CD14-positive monocyte (primary cell): ENCODE measurements around the gene RABEP2. TPM values are rescaled to one million over a fixed set of nuclear protein-coding genes. Genes with fewer than 3 reads are reported as not detected.

Source experiments
- DNase-seq, 3 donors: peaks; one replicate each; pipeline ENCODE4 v3.0.0-alpha.2; 2011 to 2022
- H2AFZ ChIP-seq: 2 replicates; pipeline ENCODE4 v1.6.0; 2012; ENCODE audit warnings: mild to moderate bottlenecking, low read depth, low read length, inconsistent platforms; ENCODE audit not compliant: insufficient read depth, poor library complexity, severe bottlenecking
- H3K27ac ChIP-seq, 2 donors: 1 replicate in 1 of 2; 2 replicates in 1 of 2; pipeline ENCODE4 v1.5.1; 2012 to 2013; ENCODE audit warnings: low read length in 2 of 2, control low read depth in 1 of 2, inconsistent platforms in 1 of 2, low read depth in 1 of 2, mild to moderate bottlenecking in 1 of 2
- H3K27me3 ChIP-seq, 2 donors: one replicate each; pipeline versions ENCODE4 v1.6.0 to v1.6.1; 2011 to 2013; ENCODE audit warnings: low read length in 2 of 2; ENCODE audit not compliant: control insufficient read depth in 2 of 2, insufficient read depth in 2 of 2
- H3K36me3 ChIP-seq, 2 donors: replicated peaks in 1 of 2; 1 replicate in 1 of 2; 2 replicates in 1 of 2; pipeline versions ENCODE4 v1.5.1 to v1.6.1; 2012 to 2013; ENCODE audit warnings: low read length in 2 of 2, control low read depth in 1 of 2, inconsistent platforms in 1 of 2, mild to moderate bottlenecking in 1 of 2; ENCODE audit not compliant: insufficient read depth in 2 of 2, control insufficient read depth in 1 of 2
- H3K4me1 ChIP-seq, 2 donors: 1 replicate in 1 of 2; 2 replicates in 1 of 2; pipeline versions ENCODE4 v1.5.1 to v1.6.1; 2012 to 2013; ENCODE audit warnings: low read length in 2 of 2, control low read depth in 1 of 2, inconsistent platforms in 1 of 2, mild to moderate bottlenecking in 1 of 2, moderate library complexity in 1 of 2; ENCODE audit not compliant: insufficient read depth in 2 of 2, control insufficient read depth in 1 of 2
- H3K4me2 ChIP-seq: replicated peaks from 2 replicates; pipeline ENCODE3; 2012; ENCODE audit warnings: low read length, moderate library complexity, mild to moderate bottlenecking; ENCODE audit not compliant: poor library complexity, severe bottlenecking; ENCODE audit errors: extremely low read depth
- H3K4me3 ChIP-seq, 3 experiments: fragments of 200-600 bp in 1 of 3; sonication (generic) in 1 of 3; replicated peaks in 1 of 3; 1 replicate in 2 of 3; 2 replicates in 1 of 3; pipeline ENCODE4 v1.5.1; 2011 to 2013; ENCODE audit warnings: low read length in 3 of 3, mild to moderate bottlenecking in 3 of 3, control low read depth in 2 of 3, low read depth in 2 of 3, inconsistent platforms in 1 of 3, moderate library complexity in 1 of 3
- H3K79me2 ChIP-seq: 2 replicates; pipeline ENCODE4 v1.6.0; 2012; ENCODE audit warnings: mild to moderate bottlenecking, control low read depth, inconsistent platforms, low read length, moderate library complexity; ENCODE audit not compliant: insufficient read depth
- H3K9ac ChIP-seq: 2 replicates; pipeline ENCODE4 v1.6.0; 2017; ENCODE audit warnings: low read length, mild to moderate bottlenecking; ENCODE audit not compliant: insufficient read depth, poor library complexity, severe bottlenecking
- H3K9me3 ChIP-seq, 2 donors: replicated peaks in 1 of 2; 1 replicate in 1 of 2; 2 replicates in 1 of 2; pipeline versions ENCODE4 v1.5.1 to v1.6.1; 2012 to 2013; ENCODE audit warnings: low read length in 2 of 2, control low read depth in 1 of 2; ENCODE audit not compliant: control insufficient read depth in 1 of 2, insufficient read depth in 1 of 2
- H4K20me1 ChIP-seq: 2 replicates; pipeline ENCODE4 v1.6.0; 2012; ENCODE audit warnings: mild to moderate bottlenecking, low read length, control low read depth, moderate library complexity; ENCODE audit not compliant: insufficient read depth
- H3K27ac Mint-ChIP-seq, 7 donors: one replicate each; pipeline ENCODE4 v1.8.0; 2020; ENCODE audit warnings: mild to moderate bottlenecking in 7 of 7, mixed read lengths in 7 of 7, moderate library complexity in 6 of 7, inconsistent platforms in 2 of 7
- H3K27me3 Mint-ChIP-seq, 3 donors: one replicate each; pipeline ENCODE4 v1.8.0; 2021 to 2022; ENCODE audit warnings: low read depth in 3 of 3, mild to moderate bottlenecking in 3 of 3, mixed read lengths in 3 of 3, moderate library complexity in 3 of 3, inconsistent platforms in 1 of 3
- H3K36me3 Mint-ChIP-seq, 2 donors: one replicate each; pipeline ENCODE4 v1.8.0; 2020; ENCODE audit warnings: mixed read lengths in 2 of 2, inconsistent platforms in 1 of 2, mild to moderate bottlenecking in 1 of 2
- H3K4me1 Mint-ChIP-seq: one replicate; pipeline ENCODE4 v1.8.0; 2020; ENCODE audit warnings: mild to moderate bottlenecking, mixed read lengths
- H3K4me3 Mint-ChIP-seq, 2 donors: one replicate each; pipeline ENCODE4 v1.8.0; 2020; ENCODE audit warnings: mild to moderate bottlenecking in 2 of 2, mixed read lengths in 2 of 2, moderate library complexity in 1 of 2
- H3K9me3 Mint-ChIP-seq, 7 donors: one replicate each; pipeline ENCODE4 v1.8.0; 2020 to 2022; ENCODE audit warnings: mixed read lengths in 7 of 7, mild to moderate bottlenecking in 6 of 7, moderate library complexity in 6 of 7, inconsistent platforms in 2 of 7
- WGBS: methylation state at CpG from one replicate; pipeline ENCODE4 v1.1.5; 2013; ENCODE audit warnings: missing lambda C conversion rate; ENCODE audit not compliant: insufficient coverage; 5-methylcytosine and 5-hydroxymethylcytosine counted together
- intact Hi-C, 2 donors: fragments of 100-400 bp; cut with micrococcal nuclease; formaldehyde crosslinking; loops; one replicate each; pipeline versions ENCODE4 v1.15.0 to v1.15.1; 2023
- polyA plus RNA-seq, 3 donors: library from polyadenylated mRNA; depleted of rRNA in 1 of 3; unstranded in 2 of 3; stranded (reverse) in 1 of 3; fragments of 300-500 nt in 2 of 3; fragments of >200 nt in 1 of 3; fragmentation: Illumina TruSeq in 2 of 3; gene quantifications; 1 replicate in 2 of 3; 2 replicates in 1 of 3; pipeline ENCODE4 v1.2.3, GENCODE V29; 2012 to 2021
- TF ChIP-seq, protein P1 (sequence below): fragments of 200-600 bp; IDR thresholded peaks from one replicate; pipeline ENCODE4 v1.8.0; 2022; ENCODE audit warnings: antibody characterized with exemption, mild to moderate bottlenecking

The RABEP2 gene
- polyA plus RNA-seq, 3 donors: 1.9 to 21.6 (median 2.5) TPM

DNA sequence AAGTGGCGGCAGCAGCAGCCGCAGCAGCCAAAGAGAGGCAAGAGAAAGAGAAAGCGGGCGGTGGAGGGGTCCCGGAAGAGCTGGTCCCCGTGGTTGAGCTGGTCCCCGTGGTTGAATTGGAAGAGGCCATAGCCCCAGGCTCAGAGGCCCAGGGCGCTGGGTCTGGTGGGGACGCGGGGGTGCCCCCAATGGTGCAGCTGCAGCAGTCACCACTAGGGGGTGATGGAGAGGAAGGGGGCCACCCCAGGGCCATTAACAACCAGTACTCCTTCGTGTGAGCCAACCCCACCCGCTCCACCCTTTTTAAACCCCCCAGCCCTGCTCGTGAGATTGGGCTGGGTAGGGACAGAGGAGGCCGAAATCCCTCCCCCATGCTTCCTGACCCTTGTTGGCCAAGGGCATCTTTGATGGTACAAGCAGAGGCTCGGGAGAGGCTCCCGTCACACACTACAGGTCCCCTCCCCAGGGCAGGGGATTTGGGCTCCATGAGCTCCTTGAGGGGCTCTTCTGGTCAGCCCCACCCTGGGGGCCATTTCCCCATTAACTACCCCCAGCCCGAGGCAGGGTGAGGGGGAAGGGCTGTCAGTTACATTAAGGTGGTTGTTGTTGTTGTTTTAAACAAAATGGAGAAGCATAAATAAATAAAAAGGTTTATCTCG, 51.4 kb downstream of the RABEP2 start:
- no peak overlapping the region for H3K9ac ChIP-seq
- H3K27ac ChIP-seq: no peak overlapping the region
- DNase-seq: peak; percentile 11 to 37 (median 21)
- H2AFZ ChIP-seq: no peak overlapping the region
- H3K79me2 ChIP-seq: no peaks in the 10 kb centered on the region
- H3K9me3 ChIP-seq: no peaks in the 10 kb centered on the region
- H3K4me2 ChIP-seq: no peak overlapping the region
- peak overlapping the region in 3 of 7 donors; percentile 14 to 36 (median 32) for H3K27ac Mint-ChIP-seq
- H3K9me3 Mint-ChIP-seq: peaks cover 0 to under 1% (median 0%) of the 10 kb centered on the region in 7 donors
- H3K36me3 Mint-ChIP-seq: peaks cover 44 to 60% of the 10 kb centered on the region in 2 donors
- no peaks in the 10 kb centered on the region for H3K4me1 ChIP-seq
- H4K20me1 ChIP-seq: peaks cover 19% of the 10 kb centered on the region
- H3K4me1 Mint-ChIP-seq: peaks cover 5% of the 10 kb centered on the region
- WGBS: 97% methylated on average over 4 of the region's 18 CpGs
- H3K4me3 ChIP-seq: no peak overlapping the region
- TF ChIP-seq, protein P1, sequence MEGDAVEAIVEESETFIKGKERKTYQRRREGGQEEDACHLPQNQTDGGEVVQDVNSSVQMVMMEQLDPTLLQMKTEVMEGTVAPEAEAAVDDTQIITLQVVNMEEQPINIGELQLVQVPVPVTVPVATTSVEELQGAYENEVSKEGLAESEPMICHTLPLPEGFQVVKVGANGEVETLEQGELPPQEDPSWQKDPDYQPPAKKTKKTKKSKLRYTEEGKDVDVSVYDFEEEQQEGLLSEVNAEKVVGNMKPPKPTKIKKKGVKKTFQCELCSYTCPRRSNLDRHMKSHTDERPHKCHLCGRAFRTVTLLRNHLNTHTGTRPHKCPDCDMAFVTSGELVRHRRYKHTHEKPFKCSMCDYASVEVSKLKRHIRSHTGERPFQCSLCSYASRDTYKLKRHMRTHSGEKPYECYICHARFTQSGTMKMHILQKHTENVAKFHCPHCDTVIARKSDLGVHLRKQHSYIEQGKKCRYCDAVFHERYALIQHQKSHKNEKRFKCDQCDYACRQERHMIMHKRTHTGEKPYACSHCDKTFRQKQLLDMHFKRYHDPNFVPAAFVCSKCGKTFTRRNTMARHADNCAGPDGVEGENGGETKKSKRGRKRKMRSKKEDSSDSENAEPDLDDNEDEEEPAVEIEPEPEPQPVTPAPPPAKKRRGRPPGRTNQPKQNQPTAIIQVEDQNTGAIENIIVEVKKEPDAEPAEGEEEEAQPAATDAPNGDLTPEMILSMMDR: peak; percentile 89
- no peaks in the 10 kb centered on the region for H3K27me3 ChIP-seq
- peaks cover under 1 to 5% (median 3%) of the 10 kb centered on the region in 3 donors for H3K27me3 Mint-ChIP-seq
- no peak overlapping the region for H3K4me3 Mint-ChIP-seq
- intact Hi-C loops: loop anchor here (2.0 to 5.0 kb wide), 2 partner anchors 71 to 74 kb away; no protein-coding TSS in a partner anchor
- H3K36me3 ChIP-seq: peaks cover 47 to 59% of the 10 kb centered on the region in 2 donors

- H3K27ac Mint-ChIP-seq: no peak overlapping the region
- H3K9ac ChIP-seq: no peak overlapping the region
- no peaks in the 10 kb centered on the region for H3K4me1 ChIP-seq
- WGBS: 99% methylated on average over 8 of the region's 15 CpGs
- TF ChIP-seq, protein P1: no peak
- H3K36me3 ChIP-seq: peaks cover 51 to 62% of the 10 kb centered on the region in 2 donors
- intact Hi-C loops: loop anchor here (2.0 to 5.0 kb wide), 2 partner anchors 72 to 74 kb away; no protein-coding TSS in a partner anchor
- peaks cover 0 to 2% (median 0%) of the 10 kb centered on the region in 7 donors for H3K9me3 Mint-ChIP-seq
- H2AFZ ChIP-seq: no peak overlapping the region
- no peak overlapping the region for H3K27ac ChIP-seq
- H3K36me3 Mint-ChIP-seq: peaks cover 46 to 64% of the 10 kb centered on the region in 2 donors
- H3K4me3 ChIP-seq: no peak overlapping the region
- no peak for DNase-seq
- peaks cover 5% of the 10 kb centered on the region for H3K4me1 Mint-ChIP-seq
- peaks cover 0 to 3% (median 2%) of the 10 kb centered on the region in 3 donors for H3K27me3 Mint-ChIP-seq
- peaks cover 19% of the 10 kb centered on the region for H4K20me1 ChIP-seq
- H3K27me3 ChIP-seq: no peaks in the 10 kb centered on the region
- H3K79me2 ChIP-seq: no peaks in the 10 kb centered on the region
- H3K4me2 ChIP-seq: no peak overlapping the region
- no peaks in the 10 kb centered on the region for H3K9me3 ChIP-seq
- H3K4me3 Mint-ChIP-seq: no peak overlapping the region
These were observed 52.1 kb downstream of the RABEP2 start for GRCh38 chr16:28872952-28873351.
